HT1080 (cell line): ENCODE results near the gene SSR1. TPM values are rescaled to one million over a fixed set of nuclear protein-coding genes. Genes with fewer than 3 reads are reported as not detected.
A peak's percentile ranks its signal among the peaks of the same experiment; 100 is the strongest.

ENCODE experiments used
- DNase-seq: peaks from one replicate; pipeline ENCODE4 v3.0.0-alpha.2; 2015; ENCODE audit warnings: low read depth
- total RNA-seq: library from RNA; depleted of rRNA; stranded (reverse); fragments of >200 nt; shearing (Covaris generic); gene quantifications from 2 replicates; pipeline ENCODE4 v1.2.3, GENCODE V29; 2014

Gene SSR1
- total RNA-seq, 1 experiment from 2014 or later: 85.1 TPM

DNA sequence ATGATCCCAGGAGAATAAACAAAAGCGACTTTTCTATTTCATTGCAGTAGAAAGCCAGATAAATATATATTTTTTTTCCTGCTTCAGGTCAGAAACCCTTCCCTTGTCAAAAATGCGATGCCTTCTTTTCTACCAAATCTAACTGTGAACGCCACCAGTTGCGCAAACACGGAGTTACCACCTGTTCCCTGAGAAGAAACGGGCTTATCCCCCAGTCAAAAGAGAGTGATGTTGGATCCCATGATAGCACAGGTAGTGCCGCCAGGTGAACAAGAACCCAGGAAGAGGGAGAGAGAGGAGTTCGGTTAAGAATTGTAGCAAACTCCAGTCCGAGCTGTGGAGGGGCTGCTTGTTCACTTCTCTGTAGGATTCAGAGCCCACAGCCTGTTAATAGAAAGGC is 72.6 kb downstream of the SSR1 start:
- DNase-seq: no peak

GRCh38 chr6:7239590-7239948 is 73.4 kb downstream of the SSR1 start:
- DNase-seq: no peak

- peak; percentile 67 for DNase-seq
Observed at GRCh38 chr6:7238900-7239589, 74.0 kb downstream of the SSR1 start.

DNA sequence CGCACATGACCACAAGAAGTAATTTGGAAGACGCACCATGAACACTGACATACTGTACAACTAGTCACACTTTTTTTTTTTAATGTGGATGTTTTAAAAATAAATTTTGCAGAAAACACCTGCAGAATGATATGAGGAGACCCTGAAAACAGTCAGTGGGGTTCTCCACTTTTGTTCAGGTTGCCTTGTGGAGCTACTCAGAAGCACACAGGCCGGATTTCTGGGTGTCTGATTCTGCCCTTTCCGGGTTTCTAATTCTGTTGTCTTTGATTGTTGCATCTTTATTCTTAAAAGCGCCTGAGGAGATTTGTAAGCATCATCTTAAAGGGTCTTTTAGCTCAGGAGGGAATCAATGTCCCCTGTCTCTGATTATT is 74.5 kb downstream of the SSR1 start:
- no peak for DNase-seq

- DNase-seq: no peak
Observed at GRCh38 chr6:7237653-7238188, 75.3 kb downstream of the SSR1 start.

- peak; percentile 20 for DNase-seq
Observed at GRCh38 chr6:7236306-7237209, 76.4 kb downstream of the SSR1 start.

- no peak for DNase-seq
Observed at GRCh38 chr6:7235712-7236305, 77.2 kb downstream of the SSR1 start.

DNA sequence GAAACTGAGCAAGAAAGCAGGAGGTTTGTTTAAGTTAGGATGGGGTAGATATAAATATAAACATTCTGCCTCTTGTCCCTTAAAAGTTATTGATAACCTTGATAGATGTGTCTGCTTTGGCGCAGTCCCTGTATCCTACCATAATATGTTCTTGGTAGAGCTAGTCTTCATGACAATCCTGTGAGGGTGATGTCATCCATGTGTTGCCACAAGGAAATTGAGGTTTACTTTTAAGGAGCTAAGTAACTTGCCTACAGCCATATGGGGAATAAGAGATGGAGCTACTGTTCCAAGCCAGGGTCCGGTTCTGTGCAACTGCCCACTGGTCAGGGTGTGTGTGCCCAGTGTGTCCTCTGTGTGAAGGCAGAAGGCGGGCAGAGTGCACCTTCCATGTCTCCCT is 78.5 kb downstream of the SSR1 start:
- no peak for DNase-seq

- no peak for DNase-seq
Observed at GRCh38 chr6:7232351-7232750, 80.6 kb downstream of the SSR1 start.

DNA sequence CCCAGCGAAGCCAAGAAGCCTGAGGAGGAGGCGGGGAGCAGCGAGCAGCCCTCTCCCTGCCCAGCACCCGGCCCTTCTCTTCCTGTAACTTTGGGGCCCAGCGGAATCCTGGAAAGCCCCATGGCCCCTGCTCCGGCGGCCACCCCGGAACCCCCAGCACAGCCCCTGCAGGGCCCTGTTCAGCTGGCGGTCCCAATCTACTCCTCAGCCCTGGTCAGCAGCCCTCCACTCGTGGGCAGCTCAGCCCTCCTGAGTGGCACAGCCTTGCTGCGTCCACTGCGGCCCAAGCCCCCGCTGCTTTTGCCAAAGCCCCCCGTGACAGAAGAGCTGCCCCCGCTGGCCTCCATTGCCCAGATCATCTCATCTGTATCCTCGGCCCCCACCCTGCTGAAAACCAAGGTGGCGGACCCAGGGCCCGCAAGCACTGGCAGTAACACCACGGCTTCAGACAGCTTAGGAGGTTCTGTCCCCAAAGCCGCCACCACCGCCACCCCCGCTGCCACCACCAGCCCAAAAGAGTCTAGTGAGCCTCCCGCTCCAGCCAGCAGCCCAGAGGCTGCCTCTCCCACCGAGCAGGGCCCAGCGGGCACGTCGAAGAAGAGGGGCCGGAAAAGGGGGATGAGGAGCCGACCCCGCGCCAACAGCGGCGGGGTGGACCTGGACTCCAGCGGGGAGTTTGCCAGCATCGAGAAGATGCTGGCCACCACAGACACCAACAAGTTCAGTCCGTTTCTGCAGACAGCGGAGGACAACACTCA is 81.9 kb downstream of the SSR1 start:
- no peak for DNase-seq

GRCh38 chr6:7230327-7230691 is 82.7 kb downstream of the SSR1 start:
- no peak for DNase-seq

GRCh38 chr6:7229376-7230326 is 83.3 kb downstream of the SSR1 start:
- no peak for DNase-seq

DNA sequence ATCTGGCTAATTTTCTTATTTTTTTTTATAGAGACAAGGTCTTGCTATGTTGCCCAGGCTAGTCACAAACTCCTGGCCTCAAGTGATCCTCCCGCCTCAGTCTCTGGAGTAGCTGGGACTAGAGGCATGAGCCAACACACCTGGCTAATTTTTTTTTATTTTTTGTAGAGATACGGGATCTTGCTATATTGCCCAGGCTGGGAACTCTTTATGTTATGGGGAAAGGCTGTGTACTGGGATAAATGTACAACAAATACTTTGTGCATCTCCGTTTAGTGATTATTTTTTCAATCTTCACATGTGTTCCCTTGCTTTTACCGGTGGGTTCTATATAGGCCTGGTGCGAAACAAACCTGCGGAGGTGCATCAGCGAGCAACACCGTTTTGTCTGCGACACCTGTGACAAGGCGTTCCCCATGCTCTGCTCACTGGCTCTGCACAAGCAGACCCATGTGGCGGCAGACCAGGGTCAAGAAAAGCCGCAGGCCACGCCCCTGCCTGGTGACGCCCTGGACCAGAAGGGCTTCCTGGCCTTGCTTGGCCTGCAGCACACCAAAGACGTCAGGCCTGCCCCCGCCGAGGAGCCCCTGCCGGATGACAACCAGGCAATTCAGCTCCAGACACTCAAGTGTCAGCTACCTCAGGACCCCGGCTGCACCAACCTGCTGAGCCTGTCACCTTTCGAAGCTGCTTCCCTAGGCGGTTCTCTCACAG is 84.2 kb downstream of the SSR1 start:
- DNase-seq: no peak

GRCh38 chr6:7224731-7225130 is 88.3 kb downstream of the SSR1 start:
- no peak for DNase-seq

GRCh38 chr6:7222197-7222596 is 90.8 kb downstream of the SSR1 start:
- no peak for DNase-seq

- DNase-seq: peak; percentile 62
Observed at GRCh38 chr6:7219310-7219709, 93.7 kb downstream of the SSR1 start.

DNA sequence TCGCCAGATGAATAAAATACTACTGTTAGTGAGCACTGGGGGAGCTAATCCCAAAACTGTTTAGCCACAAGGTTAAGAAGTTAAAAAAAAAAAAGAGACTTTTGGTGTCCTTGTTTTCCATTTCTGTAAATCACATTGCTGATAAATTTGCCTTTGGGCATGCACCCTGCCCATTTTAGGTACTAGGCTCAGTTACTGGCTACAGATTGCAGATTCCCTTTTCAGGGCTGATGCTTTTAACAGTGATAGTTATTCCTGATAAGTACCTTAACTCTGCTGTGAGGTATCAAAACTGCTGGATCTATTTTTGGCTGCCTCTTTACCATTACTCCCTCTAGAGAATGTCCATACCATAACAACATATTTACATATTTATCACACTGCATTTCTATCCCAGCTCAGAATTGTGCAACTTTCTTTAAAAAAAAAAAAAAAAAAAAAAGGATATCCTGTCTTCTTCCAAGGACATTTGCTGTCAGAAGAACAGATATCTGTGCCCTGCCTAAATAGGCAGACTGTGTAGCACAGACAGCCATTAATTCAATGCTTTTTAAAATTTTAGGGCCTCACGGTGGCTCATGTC is 94.5 kb downstream of the SSR1 start:
- no peak for DNase-seq
